ENCODE results near the gene CLCN7. TPM values are rescaled to one million over a fixed set of nuclear protein-coding genes. Genes with fewer than 3 reads are reported as not detected.

The CLCN7 gene
- total RNA-seq, 2 donors from 2014 or later: 27.2 to 115 TPM

- intact Hi-C loops (cut with DNase I): no loop called here
- DNase-seq: no peak
- ATAC-seq: no peak
- Histone ChIP-seq H3K27me3 (no peaks in the 10 kb centered on the region), H3K27ac (no peak overlapping the region), H3K4me1 (peaks cover 10% of the 10 kb centered on the region), H3K9me3 (no peaks in the 10 kb centered on the region), H3K36me3 (replicated peaks in 1 of 2; ENCODE audit: insufficient read depth in 1 of 2, low read depth in 2 of 2) (no peaks in the 10 kb centered on the region), H3K4me3 (no peak overlapping the region)
- TF ChIP-seq, protein P1, sequence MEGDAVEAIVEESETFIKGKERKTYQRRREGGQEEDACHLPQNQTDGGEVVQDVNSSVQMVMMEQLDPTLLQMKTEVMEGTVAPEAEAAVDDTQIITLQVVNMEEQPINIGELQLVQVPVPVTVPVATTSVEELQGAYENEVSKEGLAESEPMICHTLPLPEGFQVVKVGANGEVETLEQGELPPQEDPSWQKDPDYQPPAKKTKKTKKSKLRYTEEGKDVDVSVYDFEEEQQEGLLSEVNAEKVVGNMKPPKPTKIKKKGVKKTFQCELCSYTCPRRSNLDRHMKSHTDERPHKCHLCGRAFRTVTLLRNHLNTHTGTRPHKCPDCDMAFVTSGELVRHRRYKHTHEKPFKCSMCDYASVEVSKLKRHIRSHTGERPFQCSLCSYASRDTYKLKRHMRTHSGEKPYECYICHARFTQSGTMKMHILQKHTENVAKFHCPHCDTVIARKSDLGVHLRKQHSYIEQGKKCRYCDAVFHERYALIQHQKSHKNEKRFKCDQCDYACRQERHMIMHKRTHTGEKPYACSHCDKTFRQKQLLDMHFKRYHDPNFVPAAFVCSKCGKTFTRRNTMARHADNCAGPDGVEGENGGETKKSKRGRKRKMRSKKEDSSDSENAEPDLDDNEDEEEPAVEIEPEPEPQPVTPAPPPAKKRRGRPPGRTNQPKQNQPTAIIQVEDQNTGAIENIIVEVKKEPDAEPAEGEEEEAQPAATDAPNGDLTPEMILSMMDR (IDR thresholded peaks at IDR 0.05): no peak
- TF ChIP-seq POLR2A (IDR thresholded peaks at IDR 0.05): no peak
- WGBS, 2 donors: 79 to 89% methylated on average over 39 to 48 of the region's 53 CpGs
Observed at GRCh38 chr16:1427473-1428461, 47.1 kb downstream of the CLCN7 start.

DNA sequence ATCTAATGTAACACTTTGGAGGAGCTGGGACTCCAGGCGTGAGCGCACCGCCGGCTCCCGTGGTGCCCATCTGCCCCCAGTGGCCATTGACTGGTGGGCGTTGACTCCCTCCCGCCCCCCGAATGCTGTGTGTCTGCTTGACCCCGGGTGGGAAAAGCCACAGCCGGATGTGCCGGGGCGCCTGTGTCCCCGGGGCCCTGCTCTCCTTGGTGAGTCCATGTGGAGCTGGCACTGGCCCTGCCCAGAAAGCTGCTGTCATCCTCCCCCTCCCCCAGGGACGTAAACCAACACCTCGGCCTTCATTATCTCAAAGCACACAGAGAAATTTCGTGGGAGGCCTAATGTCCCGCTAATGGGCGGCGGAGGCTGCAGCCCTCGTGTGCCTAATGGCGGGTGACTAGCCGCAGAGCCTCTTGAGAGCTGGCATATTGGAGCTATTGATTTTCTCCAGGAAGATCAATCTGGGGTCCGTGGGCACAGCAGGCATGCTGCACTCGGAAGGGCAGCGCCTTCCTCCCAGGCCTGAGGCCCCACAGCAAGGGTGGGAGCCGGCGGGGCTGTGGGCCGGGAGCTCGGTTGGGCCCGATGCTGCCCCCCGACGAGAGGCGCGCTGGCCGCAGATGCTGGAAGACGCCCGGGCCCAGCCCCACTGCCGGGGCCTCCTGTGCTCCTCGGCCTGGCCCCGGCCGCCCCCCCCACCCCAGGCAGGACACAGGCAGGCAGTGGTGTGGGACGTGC is 47.9 kb downstream of the CLCN7 start:
- no peak for TF ChIP-seq POLR2A (IDR thresholded peaks at IDR 0.05)
- TF ChIP-seq, protein P1 (IDR thresholded peaks at IDR 0.05): no peak
- intact Hi-C loops (cut with DNase I): no loop called here
- DNase-seq: no peak
- WGBS, 2 donors: 68 to 70% methylated on average over 13 to 42 of the region's 42 CpGs
- Histone ChIP-seq H3K27me3 (no peaks in the 10 kb centered on the region), H3K4me1 (peaks cover 14% of the 10 kb centered on the region), H3K27ac (no peak overlapping the region), H3K4me3 (no peak overlapping the region), H3K9me3 (no peaks in the 10 kb centered on the region), H3K36me3 (replicated peaks in 1 of 2; ENCODE audit: insufficient read depth in 1 of 2, low read depth in 2 of 2) (no peaks in the 10 kb centered on the region)
- ATAC-seq: no peak

GRCh38 chr16:1425616-1426370 is 49.0 kb downstream of the CLCN7 start:
- intact Hi-C loops (cut with DNase I): no loop called here
- no peak for DNase-seq

GRCh38 chr16:1424028-1424427 is 50.8 kb downstream of the CLCN7 start:
- no peak overlapping the region for H3K4me3 ChIP-seq
- H3K36me3 ChIP-seq (replicated peaks in 1 of 2; ENCODE audit: insufficient read depth in 1 of 2, low read depth in 2 of 2): no peaks in the 10 kb centered on the region
- H3K9me3 ChIP-seq: no peaks in the 10 kb centered on the region
- H3K27me3 ChIP-seq: no peaks in the 10 kb centered on the region
- DNase-seq (no peak), ATAC-seq (no peak)
- H3K4me1 ChIP-seq: peaks cover 24% of the 10 kb centered on the region
- no peak overlapping the region for H3K27ac ChIP-seq
- 87 to 91% methylated on average over 12 of the region's 12 CpGs for WGBS, 2 donors
- intact Hi-C loops (cut with DNase I): no loop called here
- TF ChIP-seq, protein P1 (IDR thresholded peaks at IDR 0.05): no peak
- no peak for TF ChIP-seq POLR2A (IDR thresholded peaks at IDR 0.05)

More at GRCh38 chr16:1425616-1426370, 49.0 kb downstream of the CLCN7 start:
- WGBS, 2 donors: 75 to 85% methylated on average over 4 to 16 of the region's 16 CpGs
- Histone ChIP-seq H3K27ac (no peak overlapping the region), H3K27me3 (no peaks in the 10 kb centered on the region), H3K4me3 (no peak overlapping the region), H3K4me1 (peaks cover 19% of the 10 kb centered on the region), H3K36me3 (replicated peaks in 1 of 2; ENCODE audit: insufficient read depth in 1 of 2, low read depth in 2 of 2) (no peaks in the 10 kb centered on the region), H3K9me3 (no peaks in the 10 kb centered on the region)
- TF ChIP-seq, protein P1 (IDR thresholded peaks at IDR 0.05): no peak
- TF ChIP-seq POLR2A (IDR thresholded peaks at IDR 0.05): no peak
- ATAC-seq: no peak

All from body of pancreas (tissue), 4 donors.